Stomach (tissue), 4 donors: ENCODE data around the gene PPY.

Experiments
- CTCF ChIP-seq, 7 experiments: fragments of 450-650 bp in 4 of 7; fragments of 200-600 bp in 3 of 7; sonication (generic) in 3 of 7; IDR thresholded peaks; one replicate each; pipeline ENCODE4 v1.5.1; 2016 to 2019; ENCODE audit warnings: antibody characterized with exemption in 7 of 7, control low read depth in 2 of 7, mild to moderate bottlenecking in 1 of 7
- EP300 ChIP-seq: sonication (generic); formaldehyde crosslinking; IDR thresholded peaks from one replicate; pipeline ENCODE4 v1.6.1; 2017; ENCODE audit warnings: antibody characterized with exemption
- POLR2A ChIP-seq, 4 donors: fragments of 450-650 bp; IDR thresholded peaks; one replicate each; pipeline ENCODE4 v1.6.1; 2016; ENCODE audit warnings: antibody characterized with exemption in 4 of 4, control low read depth in 2 of 4, mild to moderate bottlenecking in 1 of 4, moderate library complexity in 1 of 4

- no peak for TF ChIP-seq CTCF (IDR thresholded peaks at IDR 0.05)
- TF ChIP-seq EP300 = no peak
- no peak for TF ChIP-seq POLR2A (IDR thresholded peaks at IDR 0.05)
Observed at GRCh38 chr17:43982171-43982570, 39.9 kb upstream of the PPY start.
